HepG2 (cell line): ENCODE data around the gene GPR162. TPM values are rescaled to one million over a fixed set of nuclear protein-coding genes. Genes with fewer than 3 reads are reported as not detected.
"Not testable (repeated sequence)": the region's sequence is repeated elsewhere in the genome, so short reads cannot be mapped to it uniquely, and the experiment has no call there.

ENCODE experiments used
- ATAC-seq: fragments of 200-7000 bp; cut with Tn5 transposase; 3 replicates; pipeline ENCODE4 v1.9.1; 2020; ENCODE audit warnings: mild to moderate bottlenecking, moderate library complexity
- BruUV-seq: library from RNA; stranded (reverse); fragments of 400-500 nt; replicated peaks from 2 replicates; lab custom pipeline; 2021; lab: Mats Ljungman, UMichigan
- CTCF ChIA-PET: fragments of 300-600 bp; formaldehyde crosslinking; extraction: SDS; loops from one replicate; lab custom pipeline; 2021; ENCODE audit warnings: low total read pairs, inconsistent platforms, low intra/inter-chr PET ratio; lab: Yijun Ruan, JAX
- POLR2A ChIA-PET: fragments of 350-600 bp; sonication (Branson Sonifier 250); formaldehyde crosslinking; loops from one replicate; lab custom pipeline; 2020; ENCODE audit warnings: antibody characterized with exemption, inconsistent platforms; lab: Yijun Ruan, JAX
- DNase-seq: peaks from one replicate; pipeline ENCODE4 v3.0.0-alpha.2; 2015; ENCODE audit warnings: low spot score
- FAIRE-seq: peaks from 3 replicates; lab custom pipeline; 2011; peaks lifted over from hg19 to GRCh38; lab: Jason Lieb, UNC
- H2AFZ ChIP-seq: one replicate; pipeline ENCODE4 v1.6.1; 2011; ENCODE audit warnings: low read length, inconsistent platforms
- H3K27ac ChIP-seq: fragments of 300-600 bp; 3 replicates; pipeline ENCODE4 v1.8.0; 2011; ENCODE audit warnings: mixed run types, mild to moderate bottlenecking, mixed read lengths, low read length, inconsistent platforms; ENCODE audit not compliant: insufficient read depth; ENCODE audit errors: extremely low read length
- H3K27me3 ChIP-seq, 2 experiments: fragments of 200-600 bp in 1 of 2; 2 replicates in 1 of 2; 3 replicates in 1 of 2; pipeline versions ENCODE4 v1.6.0 to v1.8.0; 2011; ENCODE audit warnings: low read length in 2 of 2, mild to moderate bottlenecking in 2 of 2, moderate library complexity in 2 of 2, inconsistent platforms in 1 of 2; ENCODE audit not compliant: insufficient read depth in 2 of 2, control insufficient read depth in 1 of 2
- H3K36me3 ChIP-seq, 2 experiments: fragments of 200-600 bp in 1 of 2; replicated peaks in 1 of 2; 2 replicates in 1 of 2; 3 replicates in 1 of 2; pipeline versions ENCODE4 v1.5.1 to v1.8.0; 2011; ENCODE audit warnings: low read length in 2 of 2, inconsistent platforms in 1 of 2; ENCODE audit not compliant: insufficient read depth in 2 of 2, control insufficient read depth in 1 of 2
- H3K4me1 ChIP-seq: 2 replicates; pipeline ENCODE4 v1.5.1; 2012; ENCODE audit warnings: low read length, inconsistent platforms; ENCODE audit not compliant: insufficient read depth
- H3K4me2 ChIP-seq: 2 replicates; pipeline ENCODE4 v1.6.0; 2011; ENCODE audit warnings: low read depth, low read length, inconsistent platforms
- H3K4me3 ChIP-seq, 3 experiments: fragments of 200-600 bp in 1 of 3; sonication (generic), shearing (Covaris generic) in 1 of 3; replicated peaks in 1 of 3; 2 replicates each; pipeline ENCODE4 v1.5.1; 2011 to 2016; ENCODE audit warnings: low read length in 3 of 3, inconsistent platforms in 2 of 3, low read depth in 2 of 3, mild to moderate bottlenecking in 2 of 3, control low read depth in 1 of 3, mixed read lengths in 1 of 3; ENCODE audit not compliant: insufficient read depth in 1 of 3
- H3K79me2 ChIP-seq: one replicate; pipeline ENCODE4 v1.6.1; 2011; ENCODE audit warnings: low read length, inconsistent platforms; ENCODE audit not compliant: insufficient read depth
- H3K9ac ChIP-seq: 2 replicates; pipeline ENCODE4 v1.6.0; 2011; ENCODE audit warnings: mild to moderate bottlenecking, low read depth, low read length, inconsistent platforms; ENCODE audit not compliant: insufficient read depth
- H3K9me3 ChIP-seq: 2 replicates; pipeline ENCODE4 v1.5.1; 2012; ENCODE audit warnings: mild to moderate bottlenecking, low read length
- H4K20me1 ChIP-seq: 2 replicates; pipeline ENCODE4 v1.6.0; 2011; ENCODE audit warnings: inconsistent platforms, mild to moderate bottlenecking, low read length, moderate library complexity; ENCODE audit not compliant: insufficient read depth
- ZBTB43 ChIP-seq: sonication (generic); formaldehyde crosslinking; conservative IDR thresholded peaks from 2 replicates; pipeline ENCODE4 v1.4.0; 2020; ENCODE audit warnings: missing genetic modification reagents
- WGBS: methylation state at CpG from one replicate; pipeline ENCODE4 v1.1.6; 2017; ENCODE audit warnings: low lambda C conversion rate; 5-methylcytosine and 5-hydroxymethylcytosine counted together
- in situ Hi-C: cut with HindIII; loops from 2 replicates; pipeline ENCODE4 v1.10.0; 2017; ENCODE audit warnings: low pct_unique_long_range_greater_than_20kb; ENCODE audit not compliant: extremely low pct_ligation_motif_present
- intact Hi-C: fragments of 100-400 bp; cut with micrococcal nuclease; formaldehyde crosslinking; loops from one replicate; pipeline ENCODE4 v1.10.0; 2022; ENCODE audit not compliant: unreplicated experiment
- polyA plus RNA-seq, 8 experiments: library from polyadenylated mRNA; depleted of rRNA in 3 of 8; stranded (reverse) in 7 of 8; unstranded in 1 of 8; fragments of >200 nt; fragmentation: Illumina TruSeq in 4 of 8; extraction: Trizol in 4 of 8; gene quantifications; 2 replicates each; pipeline versions ENCODE4 v1.2.1 to v1.2.3, GENCODE V29; 2011 to 2016; ENCODE audit warnings: low read depth in 4 of 8, missing spikeins in 1 of 8, mixed read lengths in 1 of 8; ENCODE audit not compliant: insufficient read depth in 1 of 8
- total RNA-seq, 5 experiments: library from RNA; depleted of rRNA; stranded (reverse); fragments of >200 nt; fragmentation: Illumina TruSeq; extraction: Trizol; gene quantifications; 2 replicates each; pipeline ENCODE4 v1.2.3, GENCODE V29; 2016; ENCODE audit warnings: low read depth in 1 of 5

Gene GPR162
- total and polyA plus RNA-seq, 2 of the 13 experiments (the other 11 are each of a cell fraction or from before 2014, with no cell fraction given), result 0.08 TPM; not detected in 1

GRCh38 chr12:6863586-6864321 lies 42.1 kb downstream of the GPR162 start (continued):
- TF ChIP-seq ZBTB43 (CRISPR knock-in tag), result no peak

- H3K36me3 ChIP-seq, result peaks cover 26 to 56% of the 10 kb centered on the region in 2 experiments
- H3K27ac ChIP-seq, intact Hi-C loops, H3K9me3 ChIP-seq, H3K4me2 ChIP-seq, FAIRE-seq, DNase-seq, H3K27me3 ChIP-seq, BruUV-seq, CTCF ChIA-PET, in situ Hi-C loops, H3K4me3 ChIP-seq, ATAC-seq, H3K9ac ChIP-seq, H2AFZ ChIP-seq: not testable (repeated sequence)
- peaks cover 29% of the 10 kb centered on the region for H3K79me2 ChIP-seq
- POLR2A ChIA-PET, result interaction anchor here (1.0 to 6.0 kb wide), 2 partner anchors 12 to 26 kb away, joined by 3 to 132 read pairs; partner anchors contain the start of genes CDCA3 and USP5
- WGBS, result 97% methylated on average over 5 of the region's 5 CpGs
- H4K20me1 ChIP-seq, result peaks cover 24% of the 10 kb centered on the region
- H3K4me1 ChIP-seq, result peaks cover 26% of the 10 kb centered on the region
Observed at GRCh38 chr12:6865307-6865706, 43.7 kb downstream of the GPR162 start.
